Endothelial cell (in vitro differentiated cells): ENCODE results near the gene PLCL2. TPM values are rescaled to one million over a fixed set of nuclear protein-coding genes. Genes with fewer than 3 reads are reported as not detected.

ENCODE experiments used
- DNase-seq: peaks from one replicate; pipeline ENCODE4 v3.0.0; 2021; ENCODE audit warnings: low spot score
- H3K27ac Mint-ChIP-seq: one replicate; pipeline ENCODE4 v1.8.0; 2021; ENCODE audit warnings: mixed read lengths, inconsistent platforms; ENCODE audit not compliant: unreplicated experiment
- H3K27me3 Mint-ChIP-seq: one replicate; pipeline ENCODE4 v1.8.0; 2021; ENCODE audit warnings: mild to moderate bottlenecking, moderate library complexity, mixed read lengths, inconsistent platforms; ENCODE audit not compliant: unreplicated experiment
- H3K36me3 Mint-ChIP-seq: one replicate; pipeline ENCODE4 v1.8.0; 2021; ENCODE audit warnings: mild to moderate bottlenecking, low read depth, mixed read lengths, inconsistent platforms; ENCODE audit not compliant: unreplicated experiment
- H3K4me1 Mint-ChIP-seq: one replicate; pipeline ENCODE4 v1.8.0; 2021; ENCODE audit warnings: mild to moderate bottlenecking, mixed read lengths, inconsistent platforms; ENCODE audit not compliant: unreplicated experiment
- H3K4me3 Mint-ChIP-seq: one replicate; pipeline ENCODE4 v1.8.0; 2021; ENCODE audit warnings: mild to moderate bottlenecking, mixed read lengths, inconsistent platforms; ENCODE audit not compliant: unreplicated experiment
- H3K9me3 Mint-ChIP-seq: one replicate; pipeline ENCODE4 v1.8.0; 2021; ENCODE audit warnings: mixed read lengths, inconsistent platforms; ENCODE audit not compliant: unreplicated experiment
- CTCF ChIP-seq: fragments of 200-600 bp; sonication (generic); IDR thresholded peaks from one replicate; pipeline ENCODE4 v1.5.0; 2021; ENCODE audit warnings: antibody characterized with exemption; ENCODE audit not compliant: unreplicated experiment
- total RNA-seq: library from RNA; stranded (reverse); fragmentation: NEBNext Ultra II Directional; extraction: Animal tissue kit (Norgen Biotek cat#: 25700); gene quantifications from one replicate; pipeline ENCODE4 v1.2.1, GENCODE V29; 2021; ENCODE audit not compliant: unreplicated experiment

The PLCL2 gene
- total RNA-seq, 1 donor from 2014 or later = 18.8 TPM

- Mint-ChIP-seq H3K36me3 (peaks cover 7% of the 10 kb centered on the region), H3K27me3 (no peaks in the 10 kb centered on the region), H3K9me3 (peaks cover 6% of the 10 kb centered on the region), H3K27ac (no peak overlapping the region), H3K4me1 (peaks cover 6% of the 10 kb centered on the region), H3K4me3 (no peak overlapping the region)
- no peak for DNase-seq
- TF ChIP-seq CTCF = no peak
Measured at GRCh38 chr3:16985608-16986007, 100.9 kb downstream of the PLCL2 start.

- H3K27me3 Mint-ChIP-seq = no peaks in the 10 kb centered on the region
- H3K4me1 Mint-ChIP-seq = peaks cover 5% of the 10 kb centered on the region
- DNase-seq = no peak
- H3K36me3 Mint-ChIP-seq = no peaks in the 10 kb centered on the region
- H3K27ac Mint-ChIP-seq = no peak overlapping the region
- H3K9me3 Mint-ChIP-seq = no peaks in the 10 kb centered on the region
- no peak overlapping the region for H3K4me3 Mint-ChIP-seq
- no peak for TF ChIP-seq CTCF
Measured at GRCh38 chr3:16987141-16987540, 102.4 kb downstream of the PLCL2 start.

- H3K4me3 Mint-ChIP-seq = no peak overlapping the region
- peaks cover under 1% of the 10 kb centered on the region for H3K27me3 Mint-ChIP-seq
- no peak for TF ChIP-seq CTCF
- no peak overlapping the region for H3K27ac Mint-ChIP-seq
- no peaks in the 10 kb centered on the region for H3K36me3 Mint-ChIP-seq
- no peak for DNase-seq
- no peaks in the 10 kb centered on the region for H3K9me3 Mint-ChIP-seq
- peaks cover 7% of the 10 kb centered on the region for H3K4me1 Mint-ChIP-seq
Measured at GRCh38 chr3:16990163-16990562, 105.4 kb downstream of the PLCL2 start.

- Mint-ChIP-seq H3K27ac (no peak overlapping the region), H3K9me3 (no peaks in the 10 kb centered on the region), H3K27me3 (peaks cover 2% of the 10 kb centered on the region), H3K4me3 (no peak overlapping the region), H3K36me3 (no peaks in the 10 kb centered on the region), H3K4me1 (peaks cover 25% of the 10 kb centered on the region)
- no peak for TF ChIP-seq CTCF
- DNase-seq = no peak
Measured at GRCh38 chr3:16992198-16992597, 107.4 kb downstream of the PLCL2 start.

GRCh38 chr3:16993227-16993626, 108.5 kb downstream of the PLCL2 start:
- TF ChIP-seq CTCF = no peak
- no peak overlapping the region for H3K27ac Mint-ChIP-seq
- DNase-seq = no peak
- H3K9me3 Mint-ChIP-seq = no peaks in the 10 kb centered on the region
- H3K4me1 Mint-ChIP-seq = peaks cover 25% of the 10 kb centered on the region
- H3K36me3 Mint-ChIP-seq = no peaks in the 10 kb centered on the region
- peaks cover 2% of the 10 kb centered on the region for H3K27me3 Mint-ChIP-seq
- H3K4me3 Mint-ChIP-seq = no peak overlapping the region
